NK-92 (cell line): ENCODE measurements around the gene PLA2G4F.

Source experiments
- DNase-seq: peaks from one replicate; lab custom pipeline; 2025; ENCODE audit not compliant: unreplicated experiment; lab: John Stamatoyannopoulos, UW

Gene PLA2G4F

DNA sequence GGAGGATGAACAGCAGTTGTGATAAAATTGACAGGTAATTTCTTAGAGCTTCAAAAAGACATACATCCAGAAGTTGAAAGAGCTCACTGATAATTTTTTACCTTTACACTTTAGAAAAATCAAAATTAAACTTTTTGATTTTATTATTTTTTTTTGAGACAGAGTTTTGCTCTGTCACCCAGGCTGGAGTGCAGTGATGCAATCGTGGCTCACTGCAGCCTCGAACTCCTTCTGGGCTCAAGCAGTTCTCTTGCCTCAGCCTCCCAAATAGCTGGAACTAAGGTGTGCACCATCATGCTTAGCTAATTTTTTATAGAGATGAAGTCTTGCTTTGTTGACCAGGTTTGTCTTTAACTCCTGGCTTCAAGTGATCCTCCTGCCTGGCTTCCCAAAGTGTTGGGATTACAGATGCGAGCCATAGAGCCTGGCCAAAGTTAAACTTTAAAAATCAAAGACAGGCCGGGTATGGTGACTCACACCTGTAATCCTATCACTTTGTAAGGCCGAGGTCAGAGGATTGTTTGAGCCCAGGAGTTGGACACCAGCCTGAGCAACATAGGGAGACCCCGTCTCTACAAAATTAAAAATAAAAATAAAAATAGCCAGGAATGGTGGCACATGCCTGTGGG, 21.7 kb downstream of the PLA2G4F start:
- no peak for DNase-seq

DNA sequence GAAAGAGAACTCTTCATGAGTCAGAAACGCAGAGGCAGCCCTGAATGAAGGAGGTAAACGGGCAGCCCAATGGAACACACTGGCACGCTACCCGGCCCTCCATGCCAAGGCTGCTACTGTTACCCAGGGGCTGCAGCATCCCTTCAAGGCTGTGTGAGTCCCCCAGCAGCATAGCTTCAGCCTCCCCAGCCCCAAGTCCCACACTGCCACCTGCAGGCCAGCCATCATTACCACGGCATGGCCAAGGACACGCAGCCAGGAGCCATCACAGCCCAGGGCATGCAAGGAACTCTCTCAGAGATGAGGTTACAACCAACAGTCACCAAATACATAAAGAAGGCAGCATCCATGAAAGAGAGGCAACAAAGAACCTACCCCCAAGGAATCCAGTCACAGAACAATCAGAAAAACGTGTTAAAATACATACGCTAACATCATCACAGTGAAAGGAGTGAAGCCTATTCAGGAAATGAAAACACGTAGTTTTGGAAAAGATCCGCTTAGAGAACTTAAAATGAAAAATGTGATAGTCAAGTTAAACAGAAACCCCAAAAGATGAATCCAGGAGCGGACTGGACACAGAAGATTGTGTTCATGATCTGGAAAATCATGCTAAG, 22.4 kb downstream of the PLA2G4F start:
- no peak for DNase-seq

GRCh38 chr15:42133356-42133755, 23.1 kb downstream of the PLA2G4F start:
- no peak for DNase-seq

- DNase-seq = no peak
These were observed 24.3 kb downstream of the PLA2G4F start for GRCh38 chr15:42131826-42132806.

DNA sequence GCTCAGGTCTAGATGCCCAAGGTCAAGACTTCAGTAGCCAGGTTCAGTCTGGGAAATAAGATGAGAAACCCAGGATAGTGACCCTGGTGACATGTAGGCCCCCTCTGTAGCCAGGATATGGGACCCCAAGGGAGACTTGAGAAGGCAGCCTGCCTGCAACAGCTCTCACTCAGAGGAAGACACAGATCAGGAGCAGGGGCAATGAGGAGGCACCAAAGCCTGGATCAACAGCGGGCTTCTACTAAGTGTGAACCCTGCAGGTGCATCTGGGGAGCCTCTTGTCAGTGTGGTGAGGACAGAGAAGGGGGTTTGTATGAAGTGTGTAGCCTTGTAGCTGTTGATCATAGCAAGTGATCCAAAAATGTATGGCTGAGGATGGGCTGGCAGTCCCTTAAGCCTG, 25.4 kb downstream of the PLA2G4F start:
- DNase-seq = no peak

DNA sequence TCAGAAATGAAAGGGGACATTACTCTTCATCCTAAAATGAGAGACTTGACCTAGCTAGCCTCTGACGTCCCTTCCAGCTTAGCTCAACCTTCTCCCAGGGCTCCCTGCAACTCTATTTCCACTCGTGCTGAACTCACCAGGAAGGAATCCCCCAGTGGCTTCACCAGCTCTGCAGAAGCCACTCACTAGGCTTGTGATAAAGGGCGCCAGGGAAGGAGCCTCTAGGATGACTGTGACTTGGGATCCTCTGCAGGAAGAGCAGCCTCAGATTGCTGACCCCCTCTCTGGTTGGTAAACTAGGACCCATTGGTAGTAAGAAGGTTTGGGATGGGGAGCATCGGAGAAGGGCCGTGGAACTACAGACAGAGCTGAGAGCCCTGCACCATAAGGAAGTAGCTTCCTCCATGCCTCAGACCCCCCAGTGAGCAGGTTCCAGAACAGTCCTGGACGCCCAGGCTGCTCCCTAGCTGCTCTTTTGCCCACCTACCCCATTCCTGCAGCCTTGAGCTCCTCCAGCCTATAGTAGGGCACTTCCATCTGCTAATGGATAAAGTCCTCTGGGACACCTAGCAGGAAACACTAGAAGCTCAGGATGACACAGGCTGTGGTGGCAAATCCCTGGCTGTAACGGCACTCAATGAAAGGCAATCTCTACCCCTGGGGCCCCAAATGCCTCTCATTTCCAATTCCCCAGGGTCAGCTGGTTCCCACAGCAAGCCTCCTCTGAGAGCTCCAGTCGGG, 26.0 kb downstream of the PLA2G4F start:
- no peak for DNase-seq

GRCh38 chr15:42129364-42129763, 27.1 kb downstream of the PLA2G4F start:
- no peak for DNase-seq

DNA sequence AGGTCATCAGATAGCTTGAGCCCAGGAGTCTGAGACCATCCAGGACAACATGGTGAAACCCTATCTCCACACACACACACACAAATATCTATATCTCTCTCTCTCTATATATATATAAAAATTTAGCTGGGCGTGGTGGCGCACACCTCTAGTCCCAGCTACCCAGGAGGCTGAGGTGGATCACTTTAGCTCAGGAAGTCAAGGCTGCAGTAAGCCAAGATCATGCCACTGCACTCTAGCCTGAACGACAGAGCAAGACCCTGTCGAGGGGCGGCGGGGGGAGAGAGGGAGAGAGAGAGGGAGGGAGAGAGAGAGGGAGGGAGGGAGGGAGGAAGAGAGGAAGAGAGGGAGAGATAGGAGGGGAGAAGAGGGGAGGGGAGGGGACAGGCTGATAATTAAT, 28.0 kb downstream of the PLA2G4F start:
- DNase-seq = no peak

DNA sequence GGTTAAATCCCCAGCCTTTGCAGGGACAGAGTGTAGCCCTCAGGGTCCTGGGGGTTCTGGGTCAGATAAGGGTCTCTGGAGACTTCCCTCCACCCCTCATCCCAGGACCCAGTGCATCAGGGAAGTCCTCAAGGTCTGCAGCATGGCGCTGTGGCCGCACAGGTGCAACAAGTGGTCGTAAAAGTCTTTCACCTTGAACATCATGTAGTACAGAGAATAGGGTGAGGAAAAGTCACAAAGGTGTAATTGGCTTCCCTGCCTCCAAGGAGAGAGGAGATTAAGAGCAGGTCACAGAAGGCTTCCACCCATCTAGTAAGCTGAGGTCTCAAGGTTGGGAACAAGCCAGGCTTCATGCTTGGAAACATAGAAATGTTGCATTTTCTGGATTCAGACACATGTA, 32.9 kb downstream of the PLA2G4F start:
- no peak for DNase-seq

DNA sequence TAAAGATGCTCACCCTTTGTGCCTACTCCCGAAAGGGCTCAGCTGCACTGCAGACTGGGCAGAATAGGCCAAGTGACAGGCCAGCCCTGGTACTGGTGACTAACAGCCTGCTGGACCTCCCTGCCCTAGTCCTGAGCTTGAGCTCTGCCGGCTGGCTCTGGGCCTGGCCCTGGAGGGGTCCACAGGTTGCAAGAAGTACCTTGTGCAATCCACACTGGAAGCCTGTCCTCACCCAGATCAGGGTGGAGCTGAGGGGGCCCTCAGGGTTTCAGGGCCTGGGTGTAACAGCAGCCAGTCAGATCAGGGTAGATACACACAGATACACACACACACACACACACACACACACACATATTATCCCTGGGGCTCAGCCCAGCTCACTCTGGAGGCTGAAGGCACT, 34.8 kb downstream of the PLA2G4F start:
- DNase-seq = no peak

- DNase-seq = no peak
These were observed 35.4 kb downstream of the PLA2G4F start for GRCh38 chr15:42121021-42121420.

DNA sequence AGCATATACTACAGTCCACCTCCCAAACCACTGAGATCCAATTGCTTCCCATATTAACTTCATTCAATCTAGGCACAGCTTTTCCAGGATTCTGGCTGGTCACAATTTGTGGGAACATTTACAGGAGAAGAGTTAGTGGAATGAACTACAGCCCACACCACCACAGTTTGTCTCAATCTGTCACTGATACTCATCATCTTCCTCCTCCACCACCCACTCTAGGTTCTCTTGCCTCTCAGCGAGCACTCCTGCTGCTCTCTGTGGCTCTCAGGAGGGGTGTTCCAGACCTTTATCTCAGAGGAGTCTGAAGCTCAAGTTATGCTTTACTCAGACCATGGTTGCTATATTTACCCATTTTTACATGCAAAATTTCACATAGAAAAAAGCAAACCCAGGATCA, 36.2 kb downstream of the PLA2G4F start:
- DNase-seq = no peak

DNA sequence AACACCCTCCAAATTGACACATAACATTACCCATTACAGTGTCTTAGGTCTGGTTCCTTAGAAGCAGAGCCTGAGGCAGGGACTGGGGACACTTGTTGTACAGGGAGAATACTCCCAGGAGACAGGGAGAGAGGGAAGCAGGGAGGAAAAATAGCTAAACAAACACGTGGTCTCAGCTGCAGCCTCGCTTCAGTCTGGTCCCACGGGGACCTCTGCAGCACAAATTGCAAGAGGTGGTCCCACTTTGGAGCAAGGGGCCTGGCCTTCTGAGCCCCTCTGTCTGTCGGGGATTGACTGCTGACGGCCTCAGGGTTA, 37.0 kb downstream of the PLA2G4F start:
- no peak for DNase-seq

DNA sequence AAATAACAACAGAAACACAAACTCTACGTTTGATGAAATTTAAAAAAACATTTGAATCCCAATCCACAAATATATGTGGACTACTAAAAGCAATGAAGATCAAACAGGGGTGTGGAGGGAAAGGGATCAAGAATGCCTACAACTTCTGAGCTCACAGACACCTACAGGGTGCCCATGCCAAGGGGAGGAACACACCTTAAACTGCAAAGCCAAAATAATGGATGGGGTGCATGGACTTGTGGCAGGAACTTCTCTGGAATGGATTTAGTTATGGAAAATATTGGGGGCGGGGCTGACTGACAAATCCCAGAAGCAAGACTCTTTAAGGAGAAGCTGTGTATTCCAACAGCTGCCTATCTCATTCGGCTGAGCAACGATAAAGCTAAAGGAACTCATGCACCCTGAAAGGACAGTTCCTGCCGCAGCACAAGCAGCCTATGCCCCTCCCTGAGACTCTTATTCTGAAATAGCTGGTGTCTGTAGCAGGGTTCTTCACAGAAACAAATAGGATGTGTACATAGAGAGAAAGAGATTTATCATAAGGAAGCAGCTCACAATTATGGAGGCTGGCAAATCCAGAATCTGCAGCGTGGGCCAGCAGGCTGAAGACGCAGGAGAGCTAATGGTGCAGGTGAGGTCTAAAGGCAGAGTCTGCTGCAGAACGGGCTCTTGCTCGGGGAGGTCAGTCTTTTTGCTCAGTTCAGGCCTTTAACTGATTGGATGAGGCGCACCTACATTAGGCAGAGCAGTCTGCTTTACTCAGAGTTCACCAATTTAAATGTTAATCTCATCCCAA, 37.6 kb downstream of the PLA2G4F start:
- no peak for DNase-seq

DNA sequence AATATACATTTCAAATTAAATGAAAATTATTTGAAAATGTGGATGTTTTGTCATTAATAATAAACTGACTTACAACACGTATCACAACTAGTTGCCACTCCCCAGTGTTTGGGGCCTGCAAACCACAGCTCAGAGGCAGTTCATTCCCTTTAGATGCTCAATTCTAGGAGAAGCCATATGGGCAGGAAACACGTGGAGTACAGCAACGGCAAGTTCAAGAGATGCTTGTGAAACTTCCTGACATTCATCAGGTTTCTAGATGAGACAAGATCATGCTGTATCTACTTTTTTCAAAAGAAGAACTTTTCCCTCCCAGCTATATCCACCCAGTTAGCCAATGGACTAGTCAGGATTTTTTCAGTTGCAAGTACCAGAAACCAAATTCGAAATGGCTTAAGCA, 44.5 kb downstream of the PLA2G4F start:
- no peak for DNase-seq

GRCh38 chr15:42110367-42110766, 46.1 kb downstream of the PLA2G4F start:
- no peak for DNase-seq

DNA sequence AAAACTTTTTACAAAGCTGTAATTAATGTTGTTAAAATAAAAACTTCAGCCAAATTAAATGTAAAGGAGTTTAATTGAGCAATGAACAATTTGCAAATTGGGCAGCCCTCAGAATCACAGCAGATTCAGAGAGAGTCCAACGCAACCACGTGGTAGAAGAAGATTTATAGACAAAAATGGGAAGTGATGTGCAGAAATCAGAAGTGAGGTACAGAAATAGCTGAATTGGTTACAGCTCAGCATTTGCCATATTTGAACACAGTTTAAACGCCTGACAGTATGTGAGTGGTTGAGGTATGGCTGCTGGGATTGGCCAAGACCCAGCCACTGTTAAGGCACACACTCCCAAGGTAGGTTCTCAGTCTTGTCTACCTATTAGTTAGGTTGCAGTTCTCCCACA, 47.6 kb downstream of the PLA2G4F start:
- no peak for DNase-seq

GRCh38 chr15:42108189-42108588, 48.2 kb downstream of the PLA2G4F start:
- no peak for DNase-seq

DNA sequence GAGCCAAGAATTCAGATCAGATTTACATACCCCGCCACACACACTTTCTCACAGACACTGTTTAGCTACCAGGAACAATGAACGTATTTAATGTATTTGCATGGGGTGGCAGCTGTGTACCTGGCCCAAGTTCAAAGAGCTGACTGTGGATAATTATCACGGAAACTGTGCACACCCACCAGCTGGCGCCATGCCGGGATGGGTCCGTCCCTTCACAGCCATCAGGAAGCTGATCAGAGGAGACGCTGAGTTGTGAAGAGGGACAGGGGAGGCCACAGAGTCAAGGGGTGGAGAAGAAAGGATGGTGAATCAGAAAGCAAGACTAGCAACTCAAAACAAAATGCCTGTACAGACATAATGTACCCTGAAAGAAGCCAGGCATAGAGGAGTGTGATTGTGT, 49.0 kb downstream of the PLA2G4F start:
- DNase-seq = no peak

GRCh38 chr15:42106288-42106687, 50.1 kb downstream of the PLA2G4F start:
- DNase-seq = no peak
